GM18505 (cell line): ENCODE results near the gene XRRA1.
"Not testable (repeated sequence)": the region's sequence is repeated elsewhere in the genome, so short reads cannot be mapped to it uniquely, and the experiment has no call there.

Experiments used
- ATAC-seq: cut with Tn5 transposase; IDR thresholded peaks from one replicate; pipeline ENCODE4 v1.9.1; 2021; ENCODE audit not compliant: unreplicated experiment
- POLR2A ChIP-seq: IDR thresholded peaks from 4 replicates; pipeline ENCODE4 v1.6.1; 2011; ENCODE audit warnings: borderline replicate concordance; ENCODE audit not compliant: insufficient read depth, insufficient read length; ENCODE audit errors: extremely low read depth

Gene XRRA1, protein sequence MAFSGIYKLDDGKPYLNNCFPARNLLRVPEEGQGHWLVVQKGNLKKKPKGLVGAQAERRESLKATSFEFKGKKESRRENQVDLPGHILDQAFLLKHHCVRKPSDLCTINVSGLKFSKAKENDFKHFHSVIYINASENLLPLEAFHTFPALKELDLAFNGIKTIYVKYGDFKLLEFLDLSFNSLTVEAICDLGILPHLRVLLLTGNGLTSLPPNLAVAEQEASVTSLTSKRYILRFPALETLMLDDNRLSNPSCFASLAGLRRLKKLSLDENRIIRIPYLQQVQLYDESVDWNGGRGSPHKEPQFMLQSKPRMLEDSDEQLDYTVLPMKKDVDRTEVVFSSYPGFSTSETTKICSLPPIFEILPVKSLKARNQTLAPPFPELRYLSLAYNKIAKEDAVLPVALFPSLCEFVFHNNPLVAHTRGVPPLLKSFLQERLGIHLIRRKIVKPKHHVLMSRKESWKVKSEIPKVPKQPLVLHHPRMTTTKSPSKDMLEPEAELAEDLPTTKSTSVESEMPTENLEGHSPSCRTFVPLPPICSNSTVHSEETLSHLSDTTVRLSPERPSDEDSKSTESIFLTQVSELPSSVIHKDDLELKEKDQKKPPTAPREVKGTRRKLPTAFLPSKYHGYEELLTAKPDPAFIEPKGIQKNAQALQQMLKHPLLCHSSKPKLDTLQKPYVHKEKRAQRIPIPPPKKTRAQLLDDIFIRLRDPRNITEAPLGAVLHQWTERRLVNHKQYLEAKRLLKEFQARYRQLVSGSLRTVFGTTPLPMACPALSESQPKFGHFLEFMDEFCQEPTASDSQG

DNA sequence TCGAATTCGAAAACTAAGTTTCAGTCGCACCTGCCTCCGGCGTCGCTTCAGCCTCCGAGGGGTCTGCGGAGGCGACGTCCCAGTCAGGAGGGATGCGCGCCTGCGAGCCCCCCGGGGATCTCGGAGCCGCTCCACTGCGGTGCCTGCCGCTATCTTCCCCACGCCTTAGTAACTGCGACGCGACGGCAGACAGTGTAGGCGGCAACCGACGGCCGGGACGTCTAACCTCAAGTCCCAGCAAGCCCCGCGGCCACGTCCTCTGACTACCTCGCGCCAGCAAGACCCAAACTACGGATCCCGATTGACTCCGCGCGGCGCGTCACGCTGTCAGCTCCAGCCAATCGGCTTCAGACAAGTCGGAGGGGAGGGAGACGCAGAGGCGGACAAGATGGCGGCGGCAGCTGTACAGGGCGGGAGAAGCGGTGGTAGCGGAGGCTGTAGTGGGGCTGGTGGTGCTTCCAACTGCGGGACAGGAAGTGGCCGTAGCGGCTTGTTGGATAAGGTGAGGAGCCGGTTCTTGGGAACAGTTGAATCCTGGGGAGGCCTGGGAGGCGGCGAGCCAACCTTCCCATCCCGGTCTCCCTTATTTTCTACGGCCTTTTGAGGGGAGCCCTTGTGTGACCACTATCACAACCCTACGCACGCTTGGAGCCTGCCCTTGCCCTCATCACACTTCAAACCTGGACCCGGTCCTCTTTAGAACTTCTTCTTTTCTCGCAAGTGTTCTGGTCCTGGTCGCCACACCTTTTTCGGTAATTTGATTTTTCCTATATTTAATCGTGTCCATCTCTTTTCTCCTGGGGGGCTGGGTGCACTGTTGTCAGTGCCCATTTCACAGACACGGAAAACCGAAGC, at the start of gene XRRA1, which contains the start of gene SPCS2:
Gene XRRA1 (minus strand): TSS at position 194 of the 855 bp plus-strand sequence. CDS start 8,213 bp downstream, outside the sequence.
Gene SPCS2 (plus strand): TSS at position 369 of the 855 bp plus-strand sequence. CDS start 20 bp downstream, at position 389.
- TF ChIP-seq POLR2A, result peak; percentile 89
- peak; percentile 89 for ATAC-seq

DNA sequence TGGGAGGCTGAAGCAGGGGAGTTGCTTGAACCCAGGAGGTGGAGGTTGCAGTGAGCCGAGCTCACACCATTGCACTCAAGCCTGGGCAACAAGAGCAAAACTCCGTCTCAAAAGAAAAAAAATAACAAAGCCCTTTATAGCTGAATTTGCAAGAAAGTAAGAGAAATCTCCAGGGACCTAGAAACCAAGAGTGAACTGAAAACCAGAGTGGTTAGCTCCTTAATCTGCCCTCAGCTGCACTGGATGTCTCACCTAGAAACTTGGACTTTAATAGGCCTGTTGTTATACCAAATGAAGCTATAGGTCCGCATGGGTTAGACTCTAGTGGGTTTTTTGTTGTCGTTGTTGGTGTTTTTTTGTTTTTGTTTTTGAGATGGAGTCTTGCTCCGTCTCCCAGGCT, 44.0 kb upstream of the XRRA1 start:
- TF ChIP-seq POLR2A, result no peak
- no peak for ATAC-seq

DNA sequence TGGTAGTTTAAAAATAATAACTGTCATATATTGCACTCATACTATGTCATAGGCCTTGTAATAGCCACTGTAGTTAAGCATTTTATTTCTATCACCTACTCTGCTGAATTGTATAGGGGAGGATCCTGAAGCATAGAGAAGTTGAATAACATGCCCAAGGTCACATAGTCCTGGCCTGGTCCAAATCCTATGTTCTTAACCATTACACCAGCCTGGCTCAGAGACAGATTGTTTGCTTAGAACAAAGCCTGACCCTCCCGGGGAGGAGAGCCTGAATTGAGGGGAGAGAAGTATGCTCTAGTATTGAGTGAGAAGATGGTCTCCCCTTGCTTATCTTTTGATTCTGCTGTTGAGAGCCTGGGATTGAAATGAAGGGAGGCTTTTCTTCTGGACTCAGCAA, 42.0 kb upstream of the XRRA1 start:
- no peak for TF ChIP-seq POLR2A

DNA sequence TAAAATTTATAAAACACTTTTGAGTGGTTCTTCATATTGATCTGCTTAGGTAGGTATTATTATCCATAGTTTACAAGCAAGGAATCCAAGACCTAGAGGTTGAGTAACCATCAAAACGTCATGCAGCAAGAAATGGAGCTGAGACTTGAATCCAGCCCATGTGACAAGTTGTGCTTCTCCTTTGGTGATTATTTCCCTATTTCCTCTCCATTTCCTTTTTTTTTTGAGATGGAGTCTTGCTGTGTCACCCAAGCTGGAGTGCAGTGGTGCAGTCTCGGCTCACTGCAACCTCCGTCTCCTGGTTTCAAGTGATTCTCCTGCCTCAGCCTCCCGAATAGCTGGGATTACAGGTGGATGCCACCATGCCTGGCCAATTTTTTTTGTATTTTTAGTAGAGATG, 41.3 kb upstream of the XRRA1 start:
- ATAC-seq, result not testable (repeated sequence)

More for the DNA sequence above, 42.0 kb upstream of the XRRA1 start:
- no peak for ATAC-seq

DNA sequence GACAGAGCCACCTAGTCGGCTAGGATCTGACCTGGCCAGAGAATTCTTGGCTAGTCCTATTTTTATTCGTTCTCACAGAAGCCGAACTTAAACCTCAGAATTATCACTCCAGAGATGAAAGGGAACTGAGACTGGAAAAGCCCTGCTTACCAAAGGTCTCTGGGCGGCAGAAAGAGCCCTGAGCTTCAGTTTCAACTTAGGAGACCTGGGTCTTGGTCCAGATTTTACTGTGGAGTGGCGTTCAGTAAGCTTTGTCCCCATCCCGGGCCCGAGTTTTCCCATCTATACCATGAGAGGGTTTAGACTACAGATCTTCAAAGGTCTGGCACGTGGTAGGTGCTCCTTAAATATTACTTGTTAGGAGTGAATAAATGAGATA, 40.4 kb upstream of the XRRA1 start:
- peak; percentile 6 for ATAC-seq
- TF ChIP-seq POLR2A, result no peak

DNA sequence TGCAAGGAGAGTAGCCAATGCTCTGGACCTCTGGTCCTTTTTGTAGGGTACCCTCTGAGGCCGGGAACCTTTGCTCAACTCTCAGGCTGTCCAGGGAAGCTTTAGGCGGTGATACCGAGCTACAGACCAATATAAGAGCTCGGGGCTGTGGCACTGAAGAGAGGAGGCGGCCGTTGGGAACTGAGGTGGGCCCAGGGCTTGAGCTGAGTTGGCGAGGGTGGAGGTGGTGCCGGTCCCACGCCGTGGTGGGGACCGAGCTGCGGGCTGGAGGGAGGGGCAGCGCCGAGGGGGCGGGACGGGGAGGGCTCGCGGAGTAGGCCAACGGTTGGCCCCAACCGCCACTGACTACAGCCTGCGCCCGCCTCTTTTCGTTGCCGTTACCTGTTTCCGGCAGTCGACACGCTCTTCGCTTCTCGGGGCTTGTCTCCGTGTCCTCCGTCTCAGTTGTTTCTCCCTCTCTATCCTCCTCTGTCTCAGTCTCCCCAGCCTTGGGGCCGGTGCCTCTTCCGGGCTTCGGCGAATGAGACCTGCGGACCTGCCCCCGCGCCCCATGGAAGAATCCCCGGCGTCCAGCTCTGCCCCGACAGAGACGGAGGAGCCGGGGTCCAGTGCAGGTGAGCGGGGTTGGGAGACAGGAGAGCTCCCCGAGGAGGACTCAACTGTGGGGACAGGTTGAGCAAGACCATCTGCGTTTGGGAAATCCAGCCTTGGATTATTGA, 39.8 kb upstream of the XRRA1 start, which contains the start of gene NEU3:
Gene NEU3 (plus strand): TSS at position 393 of the 719 bp plus-strand sequence. CDS start 128 bp downstream, at position 521.
- ATAC-seq, result peak; percentile 76
- peak; percentile 93 for TF ChIP-seq POLR2A

DNA sequence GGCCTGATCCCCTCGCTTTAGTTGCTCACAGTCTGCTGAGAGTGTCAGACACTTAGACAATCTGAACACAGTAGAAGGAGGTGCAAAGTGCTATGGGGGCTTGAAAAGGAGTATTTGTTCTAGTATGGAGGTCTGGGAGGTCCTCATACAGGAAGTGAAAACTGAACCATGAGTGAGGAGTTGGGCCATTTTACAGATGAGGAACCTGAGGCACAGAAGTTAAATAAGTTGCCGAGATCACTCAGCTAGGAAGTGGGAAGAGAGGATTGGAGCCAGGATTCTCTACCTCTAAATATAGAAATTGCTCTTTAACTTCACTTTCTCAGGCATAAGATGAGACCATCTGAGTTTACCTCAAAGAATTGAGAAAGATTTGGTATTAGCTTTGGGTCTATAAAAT, 35.8 kb upstream of the XRRA1 start:
- TF ChIP-seq POLR2A, result no peak
- no peak for ATAC-seq

DNA sequence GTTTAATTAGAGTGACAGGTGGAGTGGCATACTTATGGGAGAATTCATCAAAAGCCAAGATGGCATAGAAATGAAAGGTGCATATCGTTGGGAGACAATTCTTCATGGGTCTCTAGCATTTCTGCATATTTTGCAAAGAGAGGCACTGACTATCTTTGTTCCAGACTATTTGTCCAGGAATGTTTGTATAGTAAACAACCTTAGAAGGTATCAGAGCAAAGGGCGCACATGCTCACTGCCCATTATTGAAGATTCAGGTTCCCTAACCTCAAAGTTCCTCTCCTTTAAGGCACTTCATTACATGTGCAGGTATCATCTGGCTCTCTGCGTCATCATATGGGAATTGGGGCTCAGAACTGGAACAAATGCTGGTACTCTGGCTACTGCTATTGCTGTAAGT, 35.2 kb upstream of the XRRA1 start:
- no peak for TF ChIP-seq POLR2A
- no peak for ATAC-seq

DNA sequence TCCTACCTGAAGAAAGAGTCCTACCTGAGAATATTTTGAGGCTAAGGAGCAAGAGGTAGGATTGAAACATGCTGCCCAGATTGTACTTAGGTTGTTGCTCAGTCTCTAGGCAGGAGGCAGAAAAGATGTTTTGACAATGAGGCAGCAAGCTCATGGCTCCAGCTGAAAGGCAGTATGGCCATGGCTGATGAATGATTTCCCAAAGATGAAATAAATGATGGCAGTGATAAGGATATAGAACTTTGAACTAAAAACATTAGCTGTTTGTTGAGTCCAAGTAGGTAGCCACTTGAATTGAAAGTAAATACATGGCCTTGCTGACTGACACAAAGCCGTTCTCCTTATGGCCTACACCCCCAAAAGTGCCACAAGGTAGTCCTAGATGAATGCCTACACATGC, 33.0 kb upstream of the XRRA1 start:
- no peak for TF ChIP-seq POLR2A
- ATAC-seq, result no peak

DNA sequence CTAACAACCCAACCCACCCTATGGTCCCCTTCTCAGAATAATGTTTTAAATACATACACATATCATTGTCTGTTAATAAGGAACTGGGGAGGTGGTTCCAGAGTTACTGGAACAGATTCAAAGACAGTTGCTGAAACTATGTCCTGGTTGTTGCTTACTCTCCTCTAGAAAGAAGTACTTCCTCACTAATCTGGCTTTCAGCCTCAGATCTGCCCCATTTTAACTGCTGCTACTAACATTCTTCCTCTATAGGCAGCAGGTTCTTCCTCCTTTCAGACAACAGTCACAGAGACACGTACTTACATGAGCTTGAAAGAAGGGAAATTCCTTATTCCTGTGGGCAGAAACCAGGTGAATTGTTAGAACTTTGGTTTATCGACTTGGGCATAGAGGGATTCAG, 31.7 kb upstream of the XRRA1 start:
- no peak for ATAC-seq
- no peak for TF ChIP-seq POLR2A

DNA sequence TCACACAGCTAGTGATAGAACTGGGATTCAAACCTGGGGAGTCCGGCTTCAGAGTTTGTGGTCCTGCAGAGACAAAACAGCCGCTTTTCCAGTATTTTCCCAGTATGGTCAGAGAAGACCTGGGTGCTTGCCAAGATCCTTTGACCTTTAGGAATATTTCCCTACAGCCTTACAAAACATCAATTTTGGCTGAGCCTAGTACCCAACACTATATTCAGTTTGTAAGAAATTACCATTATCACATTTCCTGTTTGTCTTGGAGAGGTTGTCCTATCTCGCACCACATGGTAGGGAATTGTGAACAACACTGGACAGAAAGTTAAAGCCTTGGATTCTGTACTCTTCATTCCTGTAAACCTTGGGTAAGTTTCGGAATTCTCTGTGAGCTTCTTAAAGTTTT, 29.1 kb upstream of the XRRA1 start:
- no peak for TF ChIP-seq POLR2A
- no peak for ATAC-seq

DNA sequence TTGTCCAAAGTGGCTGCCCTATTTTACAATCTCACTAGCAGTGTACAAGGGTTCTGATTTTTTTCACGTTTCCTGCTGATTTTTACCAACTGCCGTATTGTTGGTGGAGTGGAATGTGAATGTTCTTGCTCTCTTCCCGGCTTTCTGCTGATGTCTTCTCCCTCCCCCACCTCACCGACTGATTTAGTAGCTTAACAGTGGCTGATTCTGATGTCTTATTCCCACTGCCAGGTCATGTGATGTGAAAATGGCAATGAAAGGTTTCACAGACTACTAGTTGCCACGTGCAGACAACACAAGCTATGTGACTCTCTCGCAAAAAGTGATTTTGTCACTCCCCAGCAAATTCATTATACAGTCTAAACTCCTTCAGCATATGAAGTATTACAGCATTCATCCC, 22.5 kb upstream of the XRRA1 start:
- ATAC-seq, result no peak
- TF ChIP-seq POLR2A, result no peak
